Heart left ventricle (tissue), 16 donors: ENCODE data around the gene UBR1. TPM values are rescaled to one million over a fixed set of nuclear protein-coding genes. Genes with fewer than 3 reads are reported as not detected.

Experiments used
- ATAC-seq, 4 donors: fragments of 200-7000 bp; cut with Tn5 transposase; one replicate each; pipeline ENCODE4 v1.9.1; 2020 to 2022; ENCODE audit warnings: moderate library complexity in 4 of 4, mild to moderate bottlenecking in 3 of 4, moderate number of reproducible peaks in 1 of 4
- DNase-seq, 5 donors: peaks; one replicate each; pipeline ENCODE4 v3.0.0-alpha.2; 2020
- H3K27ac ChIP-seq, 12 donors: fragments of 200-600 bp; sonication (generic) in 4 of 12; one replicate each; pipeline versions ENCODE4 v1.5.0 to v1.8.0; 2016 to 2022; ENCODE audit warnings: mild to moderate bottlenecking in 2 of 12
- H3K27me3 ChIP-seq, 9 donors: fragments of 200-600 bp; sonication (generic) in 2 of 9; one replicate each; pipeline versions ENCODE4 v1.5.1 to v1.8.0; 2016 to 2022; ENCODE audit warnings: mild to moderate bottlenecking in 3 of 9
- H3K36me3 ChIP-seq, 9 donors: fragments of 200-600 bp; sonication (generic) in 2 of 9; one replicate each; pipeline versions ENCODE4 v1.5.0 to v1.8.0; 2018 to 2022; ENCODE audit warnings: mild to moderate bottlenecking in 2 of 9
- H3K4me1 ChIP-seq, 12 donors: fragments of 200-600 bp; sonication (generic) in 4 of 12; one replicate each; pipeline versions ENCODE4 v1.5.0 to v1.8.0; 2016 to 2022; ENCODE audit warnings: mild to moderate bottlenecking in 3 of 12
- H3K4me3 ChIP-seq, 12 donors: fragments of 200-600 bp; sonication (generic) in 4 of 12; one replicate each; pipeline versions ENCODE4 v1.5.0 to v1.8.0; 2017 to 2022; ENCODE audit warnings: mild to moderate bottlenecking in 9 of 12, moderate library complexity in 4 of 12
- H3K9me3 ChIP-seq, 12 donors: fragments of 200-600 bp; sonication (generic) in 4 of 12; one replicate each; pipeline versions ENCODE4 v1.5.0 to v1.8.0; 2016 to 2022; ENCODE audit warnings: mild to moderate bottlenecking in 1 of 12
- CTCF ChIP-seq, 12 donors: fragments of 200-600 bp; sonication (generic) in 4 of 12; IDR thresholded peaks; one replicate each; pipeline versions ENCODE4 v1.5.0 to v1.8.0; 2018 to 2022; ENCODE audit warnings: antibody characterized with exemption in 12 of 12, mild to moderate bottlenecking in 5 of 12
- POLR2A ChIP-seq, 2 donors: fragments of 450-650 bp; IDR thresholded peaks; one replicate each; pipeline ENCODE4 v1.6.1; 2017; ENCODE audit warnings: antibody characterized with exemption in 2 of 2, mild to moderate bottlenecking in 2 of 2, moderate library complexity in 2 of 2
- WGBS, 4 donors: extraction: QIAGEN DNeasy Blood & Tissue Kit in 2 of 4; methylation state at CpG; one replicate each; pipeline versions ENCODE4 v1.1.5 to v1.1.7; 2013 to 2018; 5-methylcytosine and 5-hydroxymethylcytosine counted together
- intact Hi-C, 10 donors: fragments of 100-400 bp; cut with DNase I; formaldehyde crosslinking; loops; one replicate each; pipeline versions ENCODE4 v1.11.1 to v1.14.2; 2022
- polyA plus RNA-seq, 2 donors: library from polyadenylated mRNA; stranded (reverse); fragments of 200-250 nt; gene quantifications; one replicate each; pipeline ENCODE4 v1.2.3, GENCODE V29; 2013
- total RNA-seq, 9 donors: library from RNA; depleted of rRNA in 2 of 9; stranded (reverse); fragments of >200 nt in 2 of 9; fragmentation: NEBNext Ultra II Directional in 3 of 9; extraction: Animal tissue kit (Norgen Biotek cat#: 25700) in 3 of 9; gene quantifications; one replicate each; pipeline versions ENCODE4 v1.1.0 to v1.2.4, GENCODE V29; 2016 to 2023
- donor health status: ischemic (EF 13 %, LVEDD 7.1; RV severe dilation, severe dysfunction).
- donor health status: healthy with polysubstance abuse.
- donor health status: DM: no; HTN: yes; CAD: no.
- donor health status: DM: no; HTN: no; CAD: no.
- donor health status: ischemic (EF 25% LVEDD 6.9; RV normal size, moderate dysfunction).
- donor health status: ischemic (EF 25% LVEDD 5.7; RV mildly dilated, moderate dysfunction).
- donor health status: healthy.
- donor health status: DM: yes; HTN: yes; CAD: no.
- donor health status: ischemic (EF 35%, LVEDD 5.7; RV mildly dilated, moderate dysfunction).
- donor health status: nonischemic (EF 11% LVEDD 7.7; RV severe dilation, severe dysfunction).
- donor health status: DM: yes; HTN: yes; CAD: no.
- donor health status: PGD.
- donor health status: ischemic (EF 29% LVEDD 5.4; RV normal size, mild dysfunction).
- donor health status: nonischemic (EF 23%, LVEDD 6.1; RV moderate dilation, normal function).

UBR1 gene
- total and polyA plus RNA-seq, 11 donors = 4.9 to 38.9 (median 25.0) TPM

- ATAC-seq = no peak
- no peaks in the 10 kb centered on the region for H3K27me3 ChIP-seq
- 67% methylated on average over 1 of the region's 1 CpG for WGBS, 4 donors
- H3K27ac ChIP-seq = peak overlapping the region in 1 of 12 donors; percentile 7
- TF ChIP-seq POLR2A (IDR thresholded peaks at IDR 0.05) = no peak
- TF ChIP-seq CTCF (IDR thresholded peaks at IDR 0.05) = no peak
- H3K4me3 ChIP-seq = no peak overlapping the region
- peaks cover 0 to 11% (median 0%) of the 10 kb centered on the region in 12 donors for H3K4me1 ChIP-seq
- DNase-seq = no peak
- intact Hi-C loops = no loop called here
- no peaks in the 10 kb centered on the region for H3K9me3 ChIP-seq
- H3K36me3 ChIP-seq = no peaks in the 10 kb centered on the region
Observed at GRCh38 chr15:43118286-43118685, 12.4 kb upstream of the UBR1 start.

- no peaks in the 10 kb centered on the region for H3K9me3 ChIP-seq
- no peaks in the 10 kb centered on the region for H3K36me3 ChIP-seq
- no peak overlapping the region for H3K4me3 ChIP-seq
- ATAC-seq = no peak
- DNase-seq = no peak
- no peaks in the 10 kb centered on the region for H3K27me3 ChIP-seq
- 61 to 74% (median 69%) methylated on average over 3 of the region's 3 CpGs for WGBS, 4 donors
- no peak overlapping the region for H3K27ac ChIP-seq
- intact Hi-C loops = no loop called here
- peaks cover 0 to 19% (median 5%) of the 10 kb centered on the region in 12 donors for H3K4me1 ChIP-seq
- TF ChIP-seq CTCF (IDR thresholded peaks at IDR 0.05) = no peak
- TF ChIP-seq POLR2A (IDR thresholded peaks at IDR 0.05) = no peak
Observed at GRCh38 chr15:43111354-43111753, 5.5 kb upstream of the UBR1 start.

GRCh38 chr15:43107751-43108150, 1.9 kb upstream of the UBR1 start:
- H3K27ac ChIP-seq = peak overlapping the region in 1 of 12 donors; percentile 28
- H3K9me3 ChIP-seq = no peaks in the 10 kb centered on the region
- peaks cover 0 to 47% (median 21%) of the 10 kb centered on the region in 12 donors for H3K4me1 ChIP-seq
- intact Hi-C loops = loop anchor here in 4 of 10 donors (2.0 kb wide), 2 partner anchors 15 to 25 kb away; partner anchors contain the start of gene TMEM62 (in 1 of the 4)
- H3K36me3 ChIP-seq = peaks cover 0 to 6% (median 0%) of the 10 kb centered on the region in 9 donors
- TF ChIP-seq POLR2A (IDR thresholded peaks at IDR 0.05) = no peak
- no peak for TF ChIP-seq CTCF (IDR thresholded peaks at IDR 0.05)
- DNase-seq (no peak), ATAC-seq (no peak)
- no peaks in the 10 kb centered on the region for H3K27me3 ChIP-seq
- no peak overlapping the region for H3K4me3 ChIP-seq
- 86 to 100% (median 97%) methylated on average over 1 of the region's 1 CpG for WGBS, 4 donors

GRCh38 chr15:43106486-43106829, 620 bp upstream of the UBR1 start:
- no peaks in the 10 kb centered on the region for H3K27me3 ChIP-seq
- 23 to 27% (median 23%) methylated on average over 7 of the region's 7 CpGs for WGBS, 4 donors
- no peak for TF ChIP-seq POLR2A (IDR thresholded peaks at IDR 0.05)
- TF ChIP-seq CTCF (IDR thresholded peaks at IDR 0.05) = no peak
- H3K36me3 ChIP-seq = peaks cover 0 to 6% (median 0%) of the 10 kb centered on the region in 9 donors
- H3K27ac ChIP-seq = peak overlapping the region; percentile 62 to 98 (median 91)
- peak overlapping the region; percentile 63 to 90 (median 80) for H3K4me3 ChIP-seq
- peaks cover 0 to 48% (median 21%) of the 10 kb centered on the region in 12 donors for H3K4me1 ChIP-seq
- ATAC-seq (no peak), DNase-seq (no peak)
- no peaks in the 10 kb centered on the region for H3K9me3 ChIP-seq
- intact Hi-C loops = loop anchor here in 5 of 10 donors (1.0 to 2.0 kb wide), 3 partner anchors 16 to 27 kb away; partner anchors contain the start of gene TMEM62 (in 2 of the 5)
